ENCODE data around the gene TMEM244. TPM values are rescaled to one million over a fixed set of nuclear protein-coding genes. Genes with fewer than 3 reads are reported as not detected.

The TMEM244 gene
- total and polyA plus RNA-seq, 10 donors: not detected

- WGBS, 5 donors: 84 to 95% (median 91%) methylated on average over 2 of the region's 2 CpGs
- Histone ChIP-seq H3K4me3 (no peak overlapping the region), H3K36me3 (no peaks in the 10 kb centered on the region), H3K27me3 (replicated peaks in 1 of 7) (no peaks in the 10 kb centered on the region), H3K27ac (no peak overlapping the region), H3K4me1 (no peaks in the 10 kb centered on the region), H3K9me3 (no peaks in the 10 kb centered on the region)
- no peak for TF ChIP-seq POLR2A (IDR thresholded peaks at IDR 0.05)
- TF ChIP-seq, protein P1, sequence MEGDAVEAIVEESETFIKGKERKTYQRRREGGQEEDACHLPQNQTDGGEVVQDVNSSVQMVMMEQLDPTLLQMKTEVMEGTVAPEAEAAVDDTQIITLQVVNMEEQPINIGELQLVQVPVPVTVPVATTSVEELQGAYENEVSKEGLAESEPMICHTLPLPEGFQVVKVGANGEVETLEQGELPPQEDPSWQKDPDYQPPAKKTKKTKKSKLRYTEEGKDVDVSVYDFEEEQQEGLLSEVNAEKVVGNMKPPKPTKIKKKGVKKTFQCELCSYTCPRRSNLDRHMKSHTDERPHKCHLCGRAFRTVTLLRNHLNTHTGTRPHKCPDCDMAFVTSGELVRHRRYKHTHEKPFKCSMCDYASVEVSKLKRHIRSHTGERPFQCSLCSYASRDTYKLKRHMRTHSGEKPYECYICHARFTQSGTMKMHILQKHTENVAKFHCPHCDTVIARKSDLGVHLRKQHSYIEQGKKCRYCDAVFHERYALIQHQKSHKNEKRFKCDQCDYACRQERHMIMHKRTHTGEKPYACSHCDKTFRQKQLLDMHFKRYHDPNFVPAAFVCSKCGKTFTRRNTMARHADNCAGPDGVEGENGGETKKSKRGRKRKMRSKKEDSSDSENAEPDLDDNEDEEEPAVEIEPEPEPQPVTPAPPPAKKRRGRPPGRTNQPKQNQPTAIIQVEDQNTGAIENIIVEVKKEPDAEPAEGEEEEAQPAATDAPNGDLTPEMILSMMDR (IDR thresholded peaks at IDR 0.05 in 8 of 11, conservative IDR thresholded peaks at IDR 0.05 in 3 of 11): no peak
- TF ChIP-seq POLR2AphosphoS5 (IDR thresholded peaks at IDR 0.05): no peak
- intact Hi-C loops (cut with DNase I; ENCODE audit: low total_unique reads): no loop called here
- no peak for DNase-seq
Measured at GRCh38 chr6:129845696-129846095, 15.4 kb downstream of the TMEM244 start.

GRCh38 chr6:129844118-129844891 is 16.8 kb downstream of the TMEM244 start:
- TF ChIP-seq POLR2AphosphoS5 (IDR thresholded peaks at IDR 0.05) (no peak), POLR2A (IDR thresholded peaks at IDR 0.05) (no peak)
- TF ChIP-seq, protein P1 (IDR thresholded peaks at IDR 0.05 in 8 of 11, conservative IDR thresholded peaks at IDR 0.05 in 3 of 11): no peak
- Histone ChIP-seq H3K4me1 (no peaks in the 10 kb centered on the region), H3K27ac (no peak overlapping the region), H3K36me3 (no peaks in the 10 kb centered on the region), H3K4me3 (no peak overlapping the region), H3K9me3 (no peaks in the 10 kb centered on the region), H3K27me3 (replicated peaks in 1 of 7) (no peaks in the 10 kb centered on the region)
- WGBS, 5 donors: 77 to 85% (median 82%) methylated on average over 10 of the region's 10 CpGs
- DNase-seq: no peak
- intact Hi-C loops (cut with DNase I; ENCODE audit: low total_unique reads): no loop called here

DNA sequence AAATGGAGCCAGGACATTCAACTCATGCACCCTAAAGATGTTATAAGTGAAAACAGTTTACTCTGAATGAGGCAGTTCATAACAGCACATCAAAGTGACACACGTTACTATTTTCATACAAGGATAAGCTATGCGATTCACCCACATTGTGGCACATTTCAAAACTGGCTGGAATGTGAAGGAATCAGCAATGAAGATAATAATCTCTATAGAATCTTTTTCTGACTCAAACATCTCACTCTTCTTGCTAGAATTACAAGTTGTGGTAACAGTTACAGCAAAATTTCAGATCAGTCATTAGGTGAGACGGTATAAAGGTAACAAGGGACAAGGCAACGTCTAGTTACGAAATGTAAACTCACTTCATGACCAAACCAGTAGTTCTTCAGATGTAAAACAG is 17.5 kb downstream of the TMEM244 start:
- H3K27me3 ChIP-seq (replicated peaks in 1 of 7): no peaks in the 10 kb centered on the region
- 71 to 91% (median 76%) methylated on average over 5 of the region's 5 CpGs for WGBS, 5 donors
- intact Hi-C loops (cut with DNase I; ENCODE audit: low total_unique reads): no loop called here
- H3K27ac ChIP-seq: no peak overlapping the region
- TF ChIP-seq POLR2A (IDR thresholded peaks at IDR 0.05) (no peak), POLR2AphosphoS5 (IDR thresholded peaks at IDR 0.05) (no peak)
- TF ChIP-seq, protein P1 (IDR thresholded peaks at IDR 0.05 in 8 of 11, conservative IDR thresholded peaks at IDR 0.05 in 3 of 11): no peak
- no peak for DNase-seq
- no peaks in the 10 kb centered on the region for H3K4me1 ChIP-seq
- H3K4me3 ChIP-seq: no peak overlapping the region
- H3K9me3 ChIP-seq: no peaks in the 10 kb centered on the region
- H3K36me3 ChIP-seq: no peaks in the 10 kb centered on the region

DNA sequence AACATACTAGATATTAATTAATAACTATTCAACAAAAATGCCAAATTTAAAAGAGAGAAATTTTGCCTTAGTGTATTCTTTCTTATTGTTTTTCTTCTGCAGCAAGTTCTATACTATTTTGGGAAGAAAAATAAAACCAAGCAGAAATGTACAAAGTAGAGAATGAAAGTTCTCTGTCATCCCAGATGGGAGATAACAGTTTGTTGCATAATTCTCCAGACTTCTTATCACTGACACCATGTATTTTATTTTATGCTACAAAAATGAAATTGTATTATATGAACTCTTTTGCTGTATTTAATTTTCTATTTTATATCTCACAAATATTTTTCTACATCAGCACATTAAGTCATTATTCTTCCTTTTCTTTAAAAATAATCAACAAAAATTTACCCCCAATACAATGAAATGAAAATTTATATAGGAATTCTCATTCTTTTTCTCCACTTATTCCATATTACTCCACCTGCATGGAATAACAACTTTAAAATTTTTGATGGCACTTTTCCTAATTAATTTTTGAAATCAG is 18.2 kb downstream of the TMEM244 start:
- no peak for TF ChIP-seq POLR2AphosphoS5 (IDR thresholded peaks at IDR 0.05)
- DNase-seq: no peak
- H3K27ac ChIP-seq: no peak overlapping the region
- no peaks in the 10 kb centered on the region for H3K4me1 ChIP-seq
- intact Hi-C loops (cut with DNase I; ENCODE audit: low total_unique reads): no loop called here
- no peaks in the 10 kb centered on the region for H3K36me3 ChIP-seq
- peaks cover 0 to 1% (median 0%) of the 10 kb centered on the region in 8 donors for H3K9me3 ChIP-seq
- H3K27me3 ChIP-seq (replicated peaks in 1 of 7): no peaks in the 10 kb centered on the region
- no peak overlapping the region for H3K4me3 ChIP-seq
